Stimulated activated CD4-positive, alpha-beta T cell treated with anti-CD3 and anti-CD28 coated beads, TNF-alpha, amount 100 ng/mL, for 24 hours (primary cell): ENCODE data around the gene ATG2A.

Source experiments
- DNase-seq, 3 experiments: peaks; one replicate each; pipeline ENCODE4 v3.0.0-alpha.2; 2020; ENCODE audit warnings: low read depth in 3 of 3

ATG2A gene

DNA sequence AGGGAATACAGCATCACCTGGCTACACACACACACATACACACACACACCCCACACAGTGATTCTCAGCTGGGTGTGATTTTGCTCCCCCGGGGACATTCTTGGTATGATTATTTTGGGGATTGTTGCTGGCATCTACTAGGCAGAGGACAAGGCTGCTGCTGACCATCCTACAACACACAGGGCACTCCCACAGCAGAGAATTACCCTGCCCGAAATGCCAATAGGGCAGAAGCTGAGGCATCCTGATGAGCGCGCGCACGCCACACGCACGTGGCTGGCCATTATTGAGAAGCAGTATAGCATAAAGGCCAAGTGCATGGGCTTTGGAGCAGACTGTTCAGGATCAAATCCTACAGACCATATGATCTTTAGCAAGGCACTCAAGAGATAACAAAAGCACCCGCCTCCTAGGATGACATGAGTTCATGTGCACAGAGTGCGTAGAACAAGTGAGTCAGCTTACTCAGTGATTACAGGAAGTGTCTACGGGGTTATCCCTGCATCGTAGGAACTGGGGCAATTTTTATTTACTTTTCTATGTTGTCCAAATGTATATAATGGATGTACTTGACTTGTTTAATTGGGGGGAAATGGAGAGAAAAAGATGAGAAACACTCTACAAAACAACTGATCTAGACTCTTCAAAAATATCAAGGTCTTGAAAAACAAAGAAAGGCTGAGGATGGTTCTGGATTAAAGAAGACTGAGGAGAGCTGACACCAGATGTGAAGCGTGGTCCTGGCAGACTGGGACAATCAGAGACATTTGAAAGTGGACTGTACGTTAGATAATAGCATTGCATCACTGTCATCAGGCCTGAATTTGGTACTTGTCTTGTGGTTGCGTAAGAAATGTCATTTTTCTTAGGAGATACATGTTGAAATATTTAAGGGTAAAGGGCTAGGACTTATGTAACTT lies 31.4 kb downstream of the ATG2A start:
- no peak for DNase-seq

- no peak for DNase-seq
Measured at GRCh38 chr11:64884019-64884418, 33.0 kb downstream of the ATG2A start.

DNA sequence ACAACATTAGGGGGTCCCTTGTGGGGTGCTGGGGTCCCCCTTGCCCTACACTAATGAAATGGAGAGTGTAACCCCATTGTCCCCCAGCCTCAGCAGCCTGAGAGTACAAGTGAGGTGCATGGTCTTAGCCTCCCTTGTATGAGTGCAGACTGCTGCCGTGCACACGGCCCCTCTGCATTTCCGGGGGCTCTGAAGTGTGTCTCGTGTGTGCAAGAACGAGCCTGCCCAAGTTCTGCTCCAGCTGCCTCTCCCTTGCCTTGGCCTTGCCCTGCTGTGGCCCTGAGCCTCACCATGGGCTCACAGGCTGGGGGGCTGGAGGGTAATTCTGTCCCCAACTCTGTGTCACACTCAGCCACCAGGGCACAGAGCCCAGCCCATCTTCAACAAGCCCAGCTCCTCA lies 33.4 kb downstream of the ATG2A start:
- DNase-seq = no peak

GRCh38 chr11:64882243-64882642 lies 34.8 kb downstream of the ATG2A start:
- DNase-seq = no peak

GRCh38 chr11:64881476-64881875 lies 35.5 kb downstream of the ATG2A start:
- DNase-seq = no peak

GRCh38 chr11:64880240-64881001 lies 36.6 kb downstream of the ATG2A start:
- no peak for DNase-seq

DNA sequence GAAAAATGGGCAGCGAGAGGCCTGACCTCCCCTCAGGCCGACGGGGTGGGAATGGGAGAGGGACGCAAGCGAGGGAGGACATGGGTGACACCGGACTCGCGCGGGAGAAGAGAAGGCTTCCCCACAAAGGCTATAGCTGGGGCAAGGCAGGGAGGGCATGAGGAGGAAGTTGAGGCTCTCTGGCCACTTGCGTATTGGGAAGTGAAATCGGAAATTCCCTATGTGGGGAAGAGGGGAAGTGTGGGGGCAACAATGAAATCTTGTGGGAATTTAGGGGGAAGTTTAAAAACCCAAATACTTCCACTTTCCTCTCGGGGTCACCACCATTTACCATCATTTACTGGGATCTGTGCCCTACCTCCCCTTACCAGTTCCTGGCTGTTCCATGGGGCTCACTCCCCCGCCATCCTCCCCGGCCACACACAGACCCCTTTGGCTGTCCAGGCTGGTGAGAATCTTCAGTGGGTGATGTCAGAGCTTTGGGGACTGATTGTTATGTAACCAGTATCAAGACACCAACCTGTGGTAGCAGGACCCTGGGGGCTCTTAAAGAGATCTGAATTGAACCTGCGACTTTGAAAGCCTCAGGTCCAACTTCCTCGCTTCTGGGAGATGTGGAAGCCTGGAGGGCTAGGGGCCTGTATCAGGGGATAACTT lies 37.6 kb downstream of the ATG2A start:
- no peak for DNase-seq

GRCh38 chr11:64878494-64879243 lies 38.3 kb downstream of the ATG2A start, which contains the start of gene EHD1:
TSS of gene EHD1 (minus strand) at chr11:64878621. CDS start at chr11:64878464, 157 bp downstream.
- peak; percentile 99 to 100 (median 99) for DNase-seq

GRCh38 chr11:64878223-64878493 lies 38.9 kb downstream of the ATG2A start:
- DNase-seq = no peak

DNA sequence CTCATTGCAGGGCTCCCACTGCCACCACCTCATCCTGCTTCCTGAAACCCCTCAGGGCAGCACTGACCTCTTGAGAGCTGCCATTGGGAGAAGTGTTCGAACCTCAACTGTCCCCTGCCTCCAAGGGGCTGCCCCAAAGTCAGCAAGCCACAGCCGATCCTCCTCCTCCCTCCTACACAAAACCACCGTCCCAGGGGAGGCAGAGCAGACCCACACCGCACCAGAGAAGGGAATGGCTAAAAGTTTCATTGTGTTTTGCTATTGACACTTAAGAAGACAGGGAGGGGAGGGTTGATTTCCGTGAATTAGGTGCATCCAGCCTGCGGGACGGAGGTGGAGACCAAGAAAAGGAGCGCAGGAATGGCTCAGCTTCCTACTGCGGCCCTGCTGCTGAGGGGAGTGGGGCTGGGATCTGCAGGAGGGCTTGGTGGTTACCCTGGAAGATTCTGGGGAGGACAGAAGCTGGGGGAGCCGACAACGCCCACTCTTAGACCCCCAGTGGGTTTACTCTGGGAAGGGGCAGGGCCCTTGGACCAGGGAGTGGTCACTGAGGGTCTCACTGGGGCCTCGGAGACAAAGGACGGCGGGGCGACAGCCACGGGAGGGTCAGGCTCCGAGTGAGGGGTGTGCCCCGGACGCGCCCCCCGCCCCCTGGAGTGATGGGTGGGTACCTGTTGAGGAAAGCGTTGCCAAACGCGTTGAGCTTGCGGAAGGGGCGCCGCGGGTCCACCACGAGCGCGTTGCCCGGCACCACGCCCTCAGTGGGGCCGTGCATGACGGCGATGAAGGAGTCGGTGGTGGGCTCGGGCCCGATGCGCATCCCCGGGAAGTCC lies 39.4 kb downstream of the ATG2A start:
- DNase-seq = no peak

GRCh38 chr11:64876835-64877341 lies 40.1 kb downstream of the ATG2A start:
- DNase-seq = no peak

- peak in 1 of 3 experiments; percentile 50 for DNase-seq
Measured at GRCh38 chr11:64876229-64876750, 40.7 kb downstream of the ATG2A start.

- DNase-seq = no peak
Measured at GRCh38 chr11:64875369-64876228, 41.4 kb downstream of the ATG2A start.

DNA sequence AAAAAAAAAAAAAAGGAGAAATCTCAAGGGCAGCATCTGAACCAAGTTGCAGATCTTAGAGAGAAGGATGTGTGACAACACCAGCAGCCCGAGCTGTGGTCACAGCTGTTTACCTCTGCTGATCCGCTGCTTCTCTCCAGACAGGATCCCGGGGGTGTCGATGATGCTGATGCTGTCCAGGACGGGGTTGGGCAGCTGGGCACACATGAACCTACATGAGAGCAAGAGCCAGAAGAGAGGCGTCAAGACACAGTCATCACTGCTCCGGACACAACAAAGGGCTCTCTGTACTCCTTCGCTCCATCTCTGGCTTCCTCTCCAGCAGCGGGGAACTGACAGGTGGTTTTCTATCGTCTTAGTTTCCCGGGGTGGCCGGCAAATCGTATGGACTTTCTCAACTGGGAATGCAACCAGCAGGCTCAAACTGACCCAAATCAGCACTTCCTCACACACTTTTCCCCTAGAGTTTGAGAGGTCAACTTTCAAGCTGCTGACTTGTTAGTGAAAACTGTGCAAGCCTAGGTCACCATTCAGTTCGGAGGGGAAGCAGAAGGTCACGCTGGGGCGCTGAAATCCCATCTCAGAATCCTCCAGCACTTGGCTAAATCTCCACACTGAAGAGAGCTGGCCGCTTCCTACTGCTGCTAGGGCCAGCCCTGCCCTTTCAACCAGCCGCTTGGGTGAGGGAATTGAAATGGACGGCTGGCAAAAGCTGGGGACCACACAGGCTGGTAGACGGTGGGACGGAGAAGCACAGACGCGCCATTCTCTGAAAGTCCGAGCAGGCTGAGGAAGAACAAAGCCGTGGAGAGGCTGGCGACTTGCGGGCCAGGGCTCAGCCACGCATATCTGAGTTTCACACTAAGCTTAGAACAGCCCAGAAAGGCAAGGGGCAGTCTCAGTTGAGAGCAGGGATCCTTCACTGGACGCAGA lies 42.4 kb downstream of the ATG2A start:
- no peak for DNase-seq

DNA sequence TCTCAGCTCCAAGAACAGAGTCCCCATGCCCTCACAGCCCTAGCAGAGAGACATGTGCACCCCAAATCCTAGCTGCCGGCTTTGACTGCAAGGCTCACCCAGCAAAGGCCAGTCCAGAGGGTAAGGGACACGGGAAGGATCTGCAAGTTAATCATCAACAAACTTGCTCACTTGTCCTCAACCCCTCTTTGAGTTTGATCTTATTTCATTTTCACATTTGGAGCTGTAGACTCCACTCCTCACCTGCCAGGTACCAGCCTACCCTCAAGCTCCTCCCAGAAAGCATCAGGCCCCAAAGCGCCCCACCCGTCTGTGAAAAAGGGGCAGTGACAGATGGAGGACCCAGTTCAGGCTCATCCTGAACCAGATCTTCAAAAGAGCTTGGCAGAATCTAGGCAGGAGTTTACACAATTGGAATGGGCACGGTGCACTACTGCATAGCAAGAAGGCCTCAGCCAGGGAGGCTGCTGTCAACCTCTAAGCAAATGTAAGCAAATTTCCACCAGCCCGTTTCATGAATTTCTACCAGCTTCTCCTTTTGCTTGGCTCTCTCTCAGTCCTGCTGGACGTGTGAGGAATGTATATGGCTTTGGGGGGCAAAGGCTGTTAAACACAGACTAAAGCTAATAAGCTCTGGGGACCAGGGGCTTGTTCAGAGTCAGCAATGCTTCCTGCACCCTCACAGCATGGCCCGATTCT lies 44.1 kb downstream of the ATG2A start:
- no peak for DNase-seq

DNA sequence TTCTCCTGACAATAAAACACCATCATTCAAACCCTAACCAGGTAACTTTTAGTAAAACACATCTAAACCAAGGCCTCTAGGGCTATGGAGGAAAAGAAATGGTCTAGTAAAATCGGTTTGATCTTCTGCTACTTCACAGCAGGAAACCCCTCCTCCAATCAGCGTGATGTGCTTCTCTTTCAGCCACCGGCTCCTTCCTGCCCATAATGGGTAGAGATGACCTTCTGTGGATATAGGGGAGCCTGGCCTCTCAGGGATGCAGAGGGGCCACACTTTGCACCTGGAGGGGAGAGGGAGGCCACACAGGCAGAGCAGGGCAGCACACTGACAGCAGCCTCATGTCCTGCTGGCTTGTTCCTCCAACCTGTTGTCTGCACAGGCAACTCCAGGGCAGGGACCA lies 45.5 kb downstream of the ATG2A start:
- DNase-seq = no peak

DNA sequence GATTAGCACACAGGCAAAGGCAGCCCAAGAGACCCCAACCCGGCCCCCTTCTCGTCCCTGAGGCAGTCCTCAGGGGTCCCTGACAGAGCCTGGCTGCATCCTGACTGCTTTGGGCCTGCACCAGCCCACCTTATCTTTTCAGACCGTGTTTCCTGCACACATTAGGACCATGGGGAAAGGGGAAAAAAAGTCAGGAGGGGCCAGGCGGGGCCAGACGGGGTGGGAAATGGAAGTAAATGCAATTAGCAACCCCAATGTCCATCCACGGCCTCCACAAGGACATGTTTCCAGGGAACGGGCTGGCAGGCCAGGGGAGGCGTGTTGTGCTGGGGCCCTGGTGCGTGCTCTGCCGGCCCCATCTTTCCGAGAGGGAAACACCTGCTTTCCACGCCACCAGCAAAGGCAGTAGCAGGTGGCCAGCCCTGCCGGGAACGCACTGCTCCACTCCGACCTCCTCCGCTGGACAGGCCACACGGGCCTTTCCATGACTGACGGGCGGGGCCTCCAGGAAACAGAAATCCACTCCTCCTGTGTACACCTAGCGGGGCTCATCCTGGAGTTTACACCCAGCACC lies 46.0 kb downstream of the ATG2A start:
- DNase-seq = no peak
